Gastroesophageal sphincter (tissue), 3 donors: ENCODE measurements around the gene ADRA2C.

Experiments
- EP300 ChIP-seq: sonication (generic); formaldehyde crosslinking; IDR thresholded peaks from one replicate; pipeline ENCODE4 v1.6.1; 2017; ENCODE audit warnings: antibody characterized with exemption, mild to moderate bottlenecking
- POLR2A ChIP-seq, 2 donors: fragments of 450-650 bp; IDR thresholded peaks; one replicate each; pipeline ENCODE4 v1.6.1; 2017; ENCODE audit warnings: antibody characterized with exemption in 2 of 2, mild to moderate bottlenecking in 2 of 2, moderate library complexity in 1 of 2
- POLR2AphosphoS5 ChIP-seq: sonication (generic); formaldehyde crosslinking; IDR thresholded peaks from one replicate; pipeline ENCODE4 v1.6.1; 2017; ENCODE audit warnings: antibody characterized with exemption
- TF ChIP-seq, protein P1 (sequence below), 4 experiments: fragments of 200-600 bp in 2 of 4; fragments of 450-650 bp in 2 of 4; sonication (generic) in 1 of 4; IDR thresholded peaks; one replicate each; pipeline ENCODE4 v1.5.1; 2017 to 2019; ENCODE audit warnings: antibody characterized with exemption in 4 of 4, mild to moderate bottlenecking in 2 of 4, moderate library complexity in 2 of 4

- TF ChIP-seq, protein P1, sequence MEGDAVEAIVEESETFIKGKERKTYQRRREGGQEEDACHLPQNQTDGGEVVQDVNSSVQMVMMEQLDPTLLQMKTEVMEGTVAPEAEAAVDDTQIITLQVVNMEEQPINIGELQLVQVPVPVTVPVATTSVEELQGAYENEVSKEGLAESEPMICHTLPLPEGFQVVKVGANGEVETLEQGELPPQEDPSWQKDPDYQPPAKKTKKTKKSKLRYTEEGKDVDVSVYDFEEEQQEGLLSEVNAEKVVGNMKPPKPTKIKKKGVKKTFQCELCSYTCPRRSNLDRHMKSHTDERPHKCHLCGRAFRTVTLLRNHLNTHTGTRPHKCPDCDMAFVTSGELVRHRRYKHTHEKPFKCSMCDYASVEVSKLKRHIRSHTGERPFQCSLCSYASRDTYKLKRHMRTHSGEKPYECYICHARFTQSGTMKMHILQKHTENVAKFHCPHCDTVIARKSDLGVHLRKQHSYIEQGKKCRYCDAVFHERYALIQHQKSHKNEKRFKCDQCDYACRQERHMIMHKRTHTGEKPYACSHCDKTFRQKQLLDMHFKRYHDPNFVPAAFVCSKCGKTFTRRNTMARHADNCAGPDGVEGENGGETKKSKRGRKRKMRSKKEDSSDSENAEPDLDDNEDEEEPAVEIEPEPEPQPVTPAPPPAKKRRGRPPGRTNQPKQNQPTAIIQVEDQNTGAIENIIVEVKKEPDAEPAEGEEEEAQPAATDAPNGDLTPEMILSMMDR (IDR thresholded peaks at IDR 0.05) = no peak
- TF ChIP-seq POLR2A (IDR thresholded peaks at IDR 0.05) = no peak
- TF ChIP-seq POLR2AphosphoS5 = no peak
- no peak for TF ChIP-seq EP300
These were observed 22.1 kb downstream of the ADRA2C start for GRCh38 chr4:3788366-3788660.
